ENCODE results near the gene ZBTB40.

ZBTB40 gene

GRCh38 chr1:22534951-22535350 is 83.3 kb downstream of the ZBTB40 start:
- DNase-seq (ENCODE audit: low read depth), result no peak

- DNase-seq (ENCODE audit: low read depth), result no peak
These were observed 83.7 kb downstream of the ZBTB40 start for GRCh38 chr1:22535399-22535798.

- DNase-seq (ENCODE audit: low read depth), result no peak
These were observed 84.9 kb downstream of the ZBTB40 start for GRCh38 chr1:22536506-22536905.

GRCh38 chr1:22537441-22538139 is 85.9 kb downstream of the ZBTB40 start:
- no peak for DNase-seq (ENCODE audit: low read depth)

GRCh38 chr1:22539510-22540118 is 88.0 kb downstream of the ZBTB40 start:
- DNase-seq (ENCODE audit: low read depth), result no peak

GRCh38 chr1:22540337-22540736 is 88.7 kb downstream of the ZBTB40 start:
- DNase-seq (ENCODE audit: low read depth), result no peak

GRCh38 chr1:22542886-22543285 is 91.2 kb downstream of the ZBTB40 start:
- DNase-seq (ENCODE audit: low read depth), result no peak

- DNase-seq (ENCODE audit: low read depth), result no peak
These were observed 92.0 kb downstream of the ZBTB40 start for GRCh38 chr1:22543679-22544078.

- DNase-seq (ENCODE audit: low read depth), result no peak
These were observed 93.0 kb downstream of the ZBTB40 start for GRCh38 chr1:22544606-22545005.

- no peak for DNase-seq (ENCODE audit: low read depth)
These were observed 93.5 kb downstream of the ZBTB40 start for GRCh38 chr1:22545141-22545540.

GRCh38 chr1:22547186-22547817 is 95.7 kb downstream of the ZBTB40 start:
- no peak for DNase-seq (ENCODE audit: low read depth)

- no peak for DNase-seq (ENCODE audit: low read depth)
These were observed 96.3 kb downstream of the ZBTB40 start for GRCh38 chr1:22547818-22548462.

- no peak for DNase-seq (ENCODE audit: low read depth)
These were observed 98.4 kb downstream of the ZBTB40 start for GRCh38 chr1:22550021-22550420.

GRCh38 chr1:22551591-22551990 is 99.9 kb downstream of the ZBTB40 start:
- DNase-seq (ENCODE audit: low read depth), result no peak

GRCh38 chr1:22552021-22552420 is 100.4 kb downstream of the ZBTB40 start:
- DNase-seq (ENCODE audit: low read depth), result no peak

GRCh38 chr1:22553104-22553880 is 101.6 kb downstream of the ZBTB40 start:
- DNase-seq (ENCODE audit: low read depth), result no peak

- DNase-seq (ENCODE audit: low read depth), result no peak
These were observed 102.4 kb downstream of the ZBTB40 start for GRCh38 chr1:22553991-22554522.

- DNase-seq (ENCODE audit: low read depth), result no peak
These were observed 103.7 kb downstream of the ZBTB40 start for GRCh38 chr1:22555371-22555656.

- DNase-seq (ENCODE audit: low read depth), result no peak
These were observed 104.9 kb downstream of the ZBTB40 start for GRCh38 chr1:22556391-22557104.

GRCh38 chr1:22557341-22557950 is 105.8 kb downstream of the ZBTB40 start:
- DNase-seq (ENCODE audit: low read depth), result no peak
